SU-DHL-6 (cell line): ENCODE data around the gene POLE.

ENCODE experiments used
- H2AFZ ChIP-seq: fragments of 200-600 bp; sonication (generic); 2 replicates; pipeline ENCODE4 v1.6.1; 2014; ENCODE audit warnings: low read depth, mild to moderate bottlenecking, moderate library complexity, mixed read lengths, antibody characterized with exemption, low read length; ENCODE audit not compliant: severe bottlenecking
- H3F3A ChIP-seq: fragments of 200-600 bp; shearing (Covaris generic); 2 replicates; pipeline ENCODE4 v1.6.0; 2016; ENCODE audit warnings: antibody characterized with exemption, mild to moderate bottlenecking; ENCODE audit not compliant: insufficient read depth
- H3K27ac ChIP-seq: fragments of 200-600 bp; sonication (generic); 2 replicates; pipeline ENCODE4 v1.5.1; 2016; ENCODE audit warnings: low read depth, mild to moderate bottlenecking, low read length, moderate library complexity, mixed read lengths
- H3K27me3 ChIP-seq: fragments of 200-600 bp; sonication (generic), shearing (Covaris generic); 2 replicates; pipeline ENCODE4 v1.6.0; 2014; ENCODE audit warnings: mild to moderate bottlenecking, low read length
- H3K36me3 ChIP-seq: fragments of 200-600 bp; sonication (generic); 2 replicates; pipeline ENCODE4 v1.6.1; 2014; ENCODE audit warnings: mild to moderate bottlenecking, low read length, mixed read lengths
- H3K4me2 ChIP-seq: fragments of 300-600, 200-600 bp; shearing (Covaris generic), sonication (generic); 2 replicates; pipeline ENCODE4 v1.6.0; 2014; ENCODE audit warnings: low read length, low read depth, mild to moderate bottlenecking; ENCODE audit not compliant: poor library complexity, severe bottlenecking
- H3K4me3 ChIP-seq: fragments of 200-600 bp; sonication (generic); 2 replicates; pipeline ENCODE4 v1.5.1; 2014; ENCODE audit warnings: antibody characterized with exemption, low read length, mild to moderate bottlenecking, mixed read lengths; ENCODE audit not compliant: insufficient read depth, poor library complexity, severe bottlenecking
- H3K79me2 ChIP-seq: fragments of 200-600 bp; sonication (generic); 2 replicates; pipeline ENCODE4 v1.6.1; 2014; ENCODE audit warnings: mild to moderate bottlenecking, low read length, moderate library complexity; ENCODE audit not compliant: insufficient read depth
- H3K9ac ChIP-seq: fragments of 200-600 bp; sonication (generic); 2 replicates; pipeline ENCODE4 v1.7.0; 2014; ENCODE audit warnings: mild to moderate bottlenecking, low read length
- H3K9me2 ChIP-seq: fragments of 200-600 bp; sonication (generic); replicated peaks from 2 replicates; pipeline ENCODE4 v1.6.1; 2014; ENCODE audit warnings: low read length; ENCODE audit not compliant: insufficient read depth
- H3K9me3 ChIP-seq: fragments of 200-600 bp; sonication (generic); 2 replicates; pipeline ENCODE4 v1.6.1; 2014; ENCODE audit warnings: low read length, mixed read lengths; ENCODE audit not compliant: insufficient read depth
- H4K20me1 ChIP-seq: fragments of 200-600 bp; sonication (generic); 2 replicates; pipeline ENCODE4 v1.6.1; 2014; ENCODE audit warnings: low read depth, mild to moderate bottlenecking, antibody characterized with exemption, low read length, moderate library complexity, mixed read lengths
- EZH2phosphoT487 ChIP-seq: fragments of 200-600 bp; sonication (generic), shearing (Covaris generic); conservative IDR thresholded peaks from 2 replicates; pipeline ENCODE4 v1.6.1; 2018; ENCODE audit warnings: mild to moderate bottlenecking, antibody characterized with exemption, low read length, moderate library complexity, mixed read lengths
- TF ChIP-seq, protein P1 (sequence below): fragments of 200-600 bp; sonication (generic); IDR thresholded peaks from one replicate; pipeline ENCODE4 v1.5.1; 2017; ENCODE audit warnings: antibody characterized with exemption, mild to moderate bottlenecking, low read length, moderate library complexity; ENCODE audit not compliant: insufficient read depth, poor library complexity, severe bottlenecking

Gene POLE

DNA sequence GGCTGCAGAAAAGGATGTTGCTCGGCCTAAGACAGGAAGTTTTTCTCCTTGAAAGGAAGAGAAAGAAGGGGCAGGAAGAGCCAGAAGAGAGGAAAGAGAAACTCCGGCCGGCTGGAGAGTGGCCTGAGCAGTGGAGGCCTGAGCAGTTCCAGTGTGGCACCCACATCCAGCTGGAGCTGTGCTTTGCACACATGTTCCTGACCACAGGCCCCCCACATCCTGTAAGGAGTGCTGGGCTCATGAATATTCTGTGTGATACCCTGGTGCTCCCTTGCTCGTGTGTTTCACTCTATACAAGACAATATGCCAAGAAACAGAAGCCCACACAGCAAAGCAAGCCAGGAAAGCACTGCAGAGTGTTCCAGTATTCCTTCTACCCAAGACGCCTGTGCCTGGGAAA is 27.1 kb downstream of the POLE start:
- TF ChIP-seq, protein P1, sequence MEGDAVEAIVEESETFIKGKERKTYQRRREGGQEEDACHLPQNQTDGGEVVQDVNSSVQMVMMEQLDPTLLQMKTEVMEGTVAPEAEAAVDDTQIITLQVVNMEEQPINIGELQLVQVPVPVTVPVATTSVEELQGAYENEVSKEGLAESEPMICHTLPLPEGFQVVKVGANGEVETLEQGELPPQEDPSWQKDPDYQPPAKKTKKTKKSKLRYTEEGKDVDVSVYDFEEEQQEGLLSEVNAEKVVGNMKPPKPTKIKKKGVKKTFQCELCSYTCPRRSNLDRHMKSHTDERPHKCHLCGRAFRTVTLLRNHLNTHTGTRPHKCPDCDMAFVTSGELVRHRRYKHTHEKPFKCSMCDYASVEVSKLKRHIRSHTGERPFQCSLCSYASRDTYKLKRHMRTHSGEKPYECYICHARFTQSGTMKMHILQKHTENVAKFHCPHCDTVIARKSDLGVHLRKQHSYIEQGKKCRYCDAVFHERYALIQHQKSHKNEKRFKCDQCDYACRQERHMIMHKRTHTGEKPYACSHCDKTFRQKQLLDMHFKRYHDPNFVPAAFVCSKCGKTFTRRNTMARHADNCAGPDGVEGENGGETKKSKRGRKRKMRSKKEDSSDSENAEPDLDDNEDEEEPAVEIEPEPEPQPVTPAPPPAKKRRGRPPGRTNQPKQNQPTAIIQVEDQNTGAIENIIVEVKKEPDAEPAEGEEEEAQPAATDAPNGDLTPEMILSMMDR: no peak
- no peak for TF ChIP-seq EZH2phosphoT487
- H3K9me3 ChIP-seq: no peaks in the 10 kb centered on the region
- H4K20me1 ChIP-seq: no peaks in the 10 kb centered on the region
- no peak overlapping the region for H3K4me2 ChIP-seq
- H3K27me3 ChIP-seq: no peaks in the 10 kb centered on the region
- no peaks in the 10 kb centered on the region for H3K9me2 ChIP-seq
- no peak overlapping the region for H3K27ac ChIP-seq
- no peak overlapping the region for H3K4me3 ChIP-seq
- no peaks in the 10 kb centered on the region for H3K79me2 ChIP-seq
- H3F3A ChIP-seq: no peaks in the 10 kb centered on the region
- H2AFZ ChIP-seq: no peak overlapping the region
- no peak overlapping the region for H3K9ac ChIP-seq
- H3K36me3 ChIP-seq: peaks cover 42% of the 10 kb centered on the region

DNA sequence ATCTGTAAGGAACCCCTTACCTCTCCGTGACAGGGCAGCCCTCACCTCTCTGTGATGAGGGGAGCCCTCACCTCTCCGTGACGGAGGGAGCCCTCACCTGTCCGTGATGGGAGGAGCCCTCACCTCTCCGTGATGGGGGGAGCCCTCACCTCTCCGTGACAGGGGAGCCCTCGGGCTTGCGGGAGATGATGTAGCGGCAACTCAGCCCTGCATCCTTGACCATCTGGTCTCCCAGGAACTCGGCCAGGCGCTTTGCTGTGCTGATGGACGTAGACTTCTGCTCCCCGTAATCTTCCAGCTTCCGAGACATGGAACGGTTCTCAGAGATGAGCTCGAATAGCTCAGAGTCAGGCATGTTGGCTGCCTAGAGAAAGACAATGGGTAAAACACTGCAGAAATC is 28.0 kb downstream of the POLE start:
- no peaks in the 10 kb centered on the region for H3F3A ChIP-seq
- H2AFZ ChIP-seq: no peak overlapping the region
- no peak overlapping the region for H3K4me3 ChIP-seq
- H3K27me3 ChIP-seq: no peaks in the 10 kb centered on the region
- no peaks in the 10 kb centered on the region for H4K20me1 ChIP-seq
- H3K79me2 ChIP-seq: no peaks in the 10 kb centered on the region
- H3K9me3 ChIP-seq: no peaks in the 10 kb centered on the region
- no peak overlapping the region for H3K9ac ChIP-seq
- TF ChIP-seq EZH2phosphoT487: no peak
- TF ChIP-seq, protein P1: no peak
- peaks cover 49% of the 10 kb centered on the region for H3K36me3 ChIP-seq
- H3K27ac ChIP-seq: no peak overlapping the region
- H3K4me2 ChIP-seq: no peak overlapping the region
- H3K9me2 ChIP-seq: no peaks in the 10 kb centered on the region

DNA sequence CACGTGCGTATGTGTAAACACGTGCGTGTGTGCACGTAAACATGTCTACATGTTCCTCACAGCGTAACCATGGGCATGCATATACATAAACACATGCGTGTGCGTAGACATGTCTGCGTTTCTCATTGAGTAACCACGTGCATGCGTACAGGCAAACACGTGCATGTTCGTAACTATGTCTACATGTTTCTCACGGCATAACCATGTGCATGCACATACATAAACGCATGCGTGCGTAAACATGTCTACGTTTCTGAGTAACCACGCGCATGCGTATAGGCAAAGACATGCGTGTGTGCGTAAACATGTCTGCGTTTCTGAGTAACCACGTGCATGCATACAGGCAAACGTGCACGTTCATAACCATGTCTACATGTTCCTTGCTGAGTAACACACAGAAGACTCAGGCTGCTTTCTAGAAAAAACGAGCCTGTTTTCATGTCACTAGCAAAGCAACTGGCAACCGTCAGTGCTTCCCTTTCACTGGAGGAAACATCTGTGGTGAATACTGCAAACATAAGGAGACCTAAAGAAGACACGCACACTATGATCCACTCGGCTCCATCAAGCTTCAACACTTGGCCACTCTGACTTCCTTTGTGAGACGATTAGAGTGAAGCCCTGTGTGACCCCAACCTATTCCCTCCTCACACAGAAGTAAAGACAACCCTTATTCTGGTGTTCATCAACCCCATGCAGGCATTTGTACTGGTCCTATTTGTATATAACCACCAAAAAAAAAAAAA is 28.8 kb downstream of the POLE start:
- Histone ChIP-seq H3F3A (no peaks in the 10 kb centered on the region), H4K20me1 (no peaks in the 10 kb centered on the region), H3K9ac (no peak overlapping the region), H3K27ac (no peak overlapping the region), H3K27me3 (no peaks in the 10 kb centered on the region), H3K4me3 (no peak overlapping the region), H2AFZ (no peak overlapping the region), H3K9me3 (no peaks in the 10 kb centered on the region), H3K79me2 (no peaks in the 10 kb centered on the region), H3K9me2 (no peaks in the 10 kb centered on the region), H3K4me2 (no peak overlapping the region), H3K36me3 (peaks cover 55% of the 10 kb centered on the region)
- TF ChIP-seq, protein P1: no peak
- no peak for TF ChIP-seq EZH2phosphoT487
